NCI-H2227 treated with DMSO at 0.1 percent for 48 hours (cell line): Measurements from ENCODE around the gene DHDDS.

Experiments used
- DNase-seq: peaks from one replicate; lab custom pipeline; 2025; lab: John Stamatoyannopoulos, UW

DHDDS gene

GRCh38 chr1:26418865-26419349 is 13.2 kb upstream of the DHDDS start:
- DNase-seq, result no peak

GRCh38 chr1:26419494-26419893 is 12.6 kb upstream of the DHDDS start:
- DNase-seq, result no peak

- DNase-seq, result no peak
These were observed 2.4 kb upstream of the DHDDS start for GRCh38 chr1:26429721-26430120.

- DNase-seq, result no peak
These were observed 672 bp downstream of the DHDDS start for GRCh38 chr1:26432793-26433192.

- DNase-seq, result no peak
These were observed 2.1 kb downstream of the DHDDS start for GRCh38 chr1:26434161-26434752.

GRCh38 chr1:26438041-26438440 is 5.9 kb downstream of the DHDDS start:
- DNase-seq, result no peak

- no peak for DNase-seq
These were observed 8.1 kb downstream of the DHDDS start for GRCh38 chr1:26440259-26440658.

GRCh38 chr1:26449868-26450267 is 17.7 kb downstream of the DHDDS start:
- no peak for DNase-seq

GRCh38 chr1:26450908-26451307 is 18.8 kb downstream of the DHDDS start:
- DNase-seq, result no peak

GRCh38 chr1:26452459-26453183 is 20.5 kb downstream of the DHDDS start:
- DNase-seq, result no peak

- DNase-seq, result no peak
These were observed 27.0 kb downstream of the DHDDS start for GRCh38 chr1:26459148-26459547.

- DNase-seq, result no peak
These were observed 27.5 kb downstream of the DHDDS start for GRCh38 chr1:26459573-26460031.

GRCh38 chr1:26468911-26469310 is 36.8 kb downstream of the DHDDS start:
- DNase-seq, result no peak

GRCh38 chr1:26469558-26469957 is 37.4 kb downstream of the DHDDS start:
- DNase-seq, result peak; percentile 93

GRCh38 chr1:26470878-26471497 is 38.9 kb downstream of the DHDDS start:
- no peak for DNase-seq

GRCh38 chr1:26471498-26472319 is 39.6 kb downstream of the DHDDS start:
- peak; percentile 87 for DNase-seq

- DNase-seq, result peak; percentile 93
These were observed 40.3 kb downstream of the DHDDS start, which contains the start of gene HMGN2 for GRCh38 chr1:26472320-26472900. Gene HMGN2, plus strand, starts transcription at chr1:26472440. Its CDS starts 173 bp downstream, at chr1:26472613.

- peak; percentile 90 for DNase-seq
These were observed 41.1 kb downstream of the DHDDS start for GRCh38 chr1:26472901-26473845.

- no peak for DNase-seq
These were observed 42.7 kb downstream of the DHDDS start for GRCh38 chr1:26474818-26475217.

- no peak for DNase-seq
These were observed 43.9 kb downstream of the DHDDS start for GRCh38 chr1:26475989-26476388.

- no peak for DNase-seq
These were observed 44.8 kb downstream of the DHDDS start for GRCh38 chr1:26476958-26477357.
